ENCODE measurements around the gene C1S.
"Not testable (repeated sequence)": the region's sequence is repeated elsewhere in the genome, so short reads cannot be mapped to it uniquely, and the experiment has no call there.

C1S gene

DNA sequence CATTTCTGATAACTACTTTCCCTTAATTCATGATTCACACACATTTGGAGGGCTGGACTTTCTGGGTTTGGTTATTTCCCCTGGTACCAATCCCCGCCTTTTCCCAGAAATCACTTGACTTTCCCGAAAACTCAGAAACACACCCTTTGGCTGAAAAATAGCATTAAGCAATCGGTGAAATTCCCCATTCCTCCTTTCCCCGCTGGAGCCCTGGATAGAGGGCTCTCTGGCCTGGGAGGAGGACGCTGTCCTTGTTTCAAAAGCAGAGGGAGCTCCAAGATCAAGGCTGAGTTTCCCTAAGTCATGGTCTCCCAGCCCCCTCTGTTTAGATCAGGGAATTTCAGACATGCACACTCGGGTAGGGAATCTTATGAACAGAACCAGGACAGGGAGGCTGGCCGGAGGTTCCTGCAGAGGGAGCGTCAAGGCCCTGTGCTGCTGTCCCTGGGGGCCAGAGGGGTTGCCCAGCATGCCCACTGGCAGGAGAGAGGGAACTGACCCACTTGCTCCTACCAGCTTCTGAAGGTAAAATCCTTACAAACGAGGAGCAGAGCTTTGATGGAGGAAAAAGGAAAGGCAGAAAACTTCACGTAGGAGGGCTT lies at the start of gene C1S:
C1S (plus strand) TSS at position 366 of the 602 bp plus-strand sequence. CDS start 1,195 bp downstream, outside the sequence.
- Histone ChIP-seq H3K27ac (ENCODE audit: low read depth, low read length) (peak within 1 kb of the TSS; percentile 72), H3K36me3 (ENCODE audit: insufficient read depth, low read length) (no peaks in the 10 kb centered on the region), H3K4me3 (ENCODE audit: low read depth, low read length) (peak within 1 kb of the TSS; percentile 76), H3K27me3 (ENCODE audit: insufficient read depth, low read length) (peaks cover 4% of the 10 kb centered on the region; the same call in 1 of the 2 replicates), H2AFZ (ENCODE audit: low read length, unreplicated experiment) (peak within 1 kb of the TSS; percentile 72), H3K4me1 (ENCODE audit: control insufficient read depth, insufficient read depth, low read length, unreplicated experiment) (peaks cover 26% of the 10 kb centered on the region), H3K79me2 (ENCODE audit: control insufficient read depth, insufficient read depth, low read length, unreplicated experiment) (peaks cover 6% of the 10 kb centered on the region)

DNA sequence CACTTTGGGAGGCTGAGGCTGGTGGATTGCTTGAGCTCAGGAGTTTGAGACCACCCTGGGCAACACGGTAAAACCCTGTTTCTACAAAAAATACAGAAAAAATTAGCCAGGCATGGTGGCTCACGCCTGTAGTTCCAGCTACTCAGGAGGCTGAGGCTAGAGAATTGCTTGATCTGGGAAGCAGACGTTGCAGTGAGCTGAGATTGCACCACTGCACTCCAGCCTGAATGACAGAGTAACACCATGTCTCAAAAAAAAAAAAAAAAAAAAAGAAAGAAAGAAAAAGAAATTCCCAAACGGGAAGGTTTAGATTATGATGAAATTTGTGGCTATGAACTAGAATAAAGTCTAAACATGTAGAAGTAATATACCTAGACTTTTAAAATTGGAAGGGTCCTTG lies 49.1 kb upstream of the C1S start:
- H3K79me2 ChIP-seq (ENCODE audit: control insufficient read depth, insufficient read depth, low read length, unreplicated experiment); H3K36me3 ChIP-seq (ENCODE audit: insufficient read depth, low read length); H2AFZ ChIP-seq (ENCODE audit: low read length, unreplicated experiment): not testable (repeated sequence)

GRCh38 chr12:7012024-7012607 lies 48.4 kb upstream of the C1S start:
- no peaks in the 10 kb centered on the region for H3K79me2 ChIP-seq (ENCODE audit: control insufficient read depth, insufficient read depth, low read length, unreplicated experiment)
- H3K36me3 ChIP-seq (ENCODE audit: insufficient read depth, low read length) = no peaks in the 10 kb centered on the region
- H3K4me3 ChIP-seq (ENCODE audit: low read depth, low read length) = no peak overlapping the region
- no peak overlapping the region for H3K27ac ChIP-seq (ENCODE audit: low read depth, low read length)
- H3K4me1 ChIP-seq (ENCODE audit: control insufficient read depth, insufficient read depth, low read length, unreplicated experiment) = peaks cover 3% of the 10 kb centered on the region
- H3K27me3 ChIP-seq (ENCODE audit: insufficient read depth, low read length) = no peaks in the 10 kb centered on the region
- H2AFZ ChIP-seq (ENCODE audit: low read length, unreplicated experiment) = no peak overlapping the region

More for the DNA sequence above, 49.1 kb upstream of the C1S start:
- not testable (repeated sequence) for H3K27me3 ChIP-seq (ENCODE audit: insufficient read depth, low read length); H3K4me3 ChIP-seq (ENCODE audit: low read depth, low read length); H3K4me1 ChIP-seq (ENCODE audit: control insufficient read depth, insufficient read depth, low read length, unreplicated experiment); H3K27ac ChIP-seq (ENCODE audit: low read depth, low read length)

- Histone ChIP-seq H3K27ac (ENCODE audit: low read depth, low read length) (no peak overlapping the region), H3K4me3 (ENCODE audit: low read depth, low read length) (no peak overlapping the region), H3K36me3 (ENCODE audit: insufficient read depth, low read length) (no peaks in the 10 kb centered on the region), H2AFZ (ENCODE audit: low read length, unreplicated experiment) (no peak overlapping the region), H3K27me3 (ENCODE audit: insufficient read depth, low read length) (no peaks in the 10 kb centered on the region), H3K4me1 (ENCODE audit: control insufficient read depth, insufficient read depth, low read length, unreplicated experiment) (peaks cover 7% of the 10 kb centered on the region), H3K79me2 (ENCODE audit: control insufficient read depth, insufficient read depth, low read length, unreplicated experiment) (no peaks in the 10 kb centered on the region)
These were observed 47.4 kb upstream of the C1S start for GRCh38 chr12:7013101-7013500.

DNA sequence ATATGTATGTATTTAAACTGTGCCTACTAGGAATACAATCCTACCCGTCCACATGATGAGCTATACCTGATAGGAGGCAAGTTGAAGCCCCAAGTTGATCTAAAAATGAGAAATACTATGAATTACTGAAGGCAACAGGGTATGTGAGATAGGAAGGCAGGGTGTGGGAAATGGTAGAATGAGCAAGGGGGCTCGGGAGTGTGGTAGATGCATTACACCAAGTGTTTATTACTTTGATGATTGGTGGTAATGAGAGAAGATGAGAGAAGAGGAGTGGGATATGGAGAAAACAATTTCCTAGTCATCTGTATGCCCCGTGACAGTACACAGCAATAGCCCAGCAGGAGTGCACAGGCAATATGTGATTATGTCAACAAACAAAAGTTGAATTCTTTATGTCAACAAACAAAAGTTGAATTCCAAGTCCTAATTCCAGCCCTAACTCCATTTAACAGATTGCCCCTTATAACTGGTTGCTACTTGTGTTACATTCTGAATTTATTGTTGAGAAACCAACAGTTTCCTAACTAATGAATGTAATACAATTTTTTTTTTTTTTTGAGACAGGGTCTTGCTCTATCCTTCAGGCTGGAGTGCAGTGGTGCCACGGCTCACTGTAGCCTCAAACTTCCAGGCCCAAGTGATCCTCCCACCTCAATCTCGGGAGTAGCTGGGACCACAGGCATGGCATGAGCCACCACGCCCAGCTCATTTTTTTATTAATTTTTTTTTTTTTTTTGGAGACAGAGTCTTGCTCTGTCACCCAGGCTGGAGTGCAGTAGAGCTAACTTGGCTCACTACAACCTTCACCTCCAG lies 44.8 kb upstream of the C1S start:
- Histone ChIP-seq H2AFZ (ENCODE audit: low read length, unreplicated experiment) (no peak overlapping the region), H3K79me2 (ENCODE audit: control insufficient read depth, insufficient read depth, low read length, unreplicated experiment) (no peaks in the 10 kb centered on the region), H3K4me1 (ENCODE audit: control insufficient read depth, insufficient read depth, low read length, unreplicated experiment) (peaks cover 13% of the 10 kb centered on the region), H3K36me3 (ENCODE audit: insufficient read depth, low read length) (no peaks in the 10 kb centered on the region), H3K27ac (ENCODE audit: low read depth, low read length) (no peak overlapping the region), H3K27me3 (ENCODE audit: insufficient read depth, low read length) (no peaks in the 10 kb centered on the region), H3K4me3 (ENCODE audit: low read depth, low read length) (no peak overlapping the region)

- no peaks in the 10 kb centered on the region for H3K79me2 ChIP-seq (ENCODE audit: control insufficient read depth, insufficient read depth, low read length, unreplicated experiment)
- no peak overlapping the region for H3K27ac ChIP-seq (ENCODE audit: low read depth, low read length)
- H3K4me1 ChIP-seq (ENCODE audit: control insufficient read depth, insufficient read depth, low read length, unreplicated experiment) = peaks cover 13% of the 10 kb centered on the region
- no peak overlapping the region for H2AFZ ChIP-seq (ENCODE audit: low read length, unreplicated experiment)
- H3K27me3 ChIP-seq (ENCODE audit: insufficient read depth, low read length) = no peaks in the 10 kb centered on the region
- H3K36me3 ChIP-seq (ENCODE audit: insufficient read depth, low read length) = no peaks in the 10 kb centered on the region
- H3K4me3 ChIP-seq (ENCODE audit: low read depth, low read length) = peak overlapping the region; percentile 87
These were observed 43.5 kb upstream of the C1S start for GRCh38 chr12:7016958-7017571.

DNA sequence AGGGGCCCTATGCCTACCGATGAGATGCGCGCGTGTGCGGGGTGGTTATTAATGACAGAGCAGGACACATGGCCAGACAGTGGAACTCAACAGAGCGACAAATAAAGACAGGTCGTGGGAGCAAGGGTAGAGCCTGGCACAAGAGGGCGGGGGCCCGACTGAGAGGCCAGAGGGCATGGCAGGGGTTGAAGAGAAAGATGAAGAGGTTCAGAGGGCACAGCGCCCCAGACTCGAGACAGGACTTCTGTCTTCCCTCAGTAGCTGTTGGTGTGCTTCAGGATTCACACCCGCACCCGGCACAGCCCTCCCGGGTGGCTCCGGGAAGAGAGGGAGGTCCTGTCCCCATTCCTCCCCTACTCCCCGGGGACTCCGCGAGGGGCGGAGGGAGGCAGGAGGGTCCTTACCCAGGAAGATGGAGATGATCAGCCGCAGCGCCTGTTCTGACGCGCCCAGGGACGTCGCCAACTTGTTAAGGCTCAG lies 42.6 kb upstream of the C1S start:
- peak overlapping the region; percentile 39 for H2AFZ ChIP-seq (ENCODE audit: low read length, unreplicated experiment)
- no peaks in the 10 kb centered on the region for H3K79me2 ChIP-seq (ENCODE audit: control insufficient read depth, insufficient read depth, low read length, unreplicated experiment)
- H3K4me1 ChIP-seq (ENCODE audit: control insufficient read depth, insufficient read depth, low read length, unreplicated experiment) = peaks cover 13% of the 10 kb centered on the region
- no peak overlapping the region for H3K27ac ChIP-seq (ENCODE audit: low read depth, low read length)
- H3K36me3 ChIP-seq (ENCODE audit: insufficient read depth, low read length) = no peaks in the 10 kb centered on the region
- H3K4me3 ChIP-seq (ENCODE audit: low read depth, low read length) = peak overlapping the region; percentile 87
- no peaks in the 10 kb centered on the region for H3K27me3 ChIP-seq (ENCODE audit: insufficient read depth, low read length)

DNA sequence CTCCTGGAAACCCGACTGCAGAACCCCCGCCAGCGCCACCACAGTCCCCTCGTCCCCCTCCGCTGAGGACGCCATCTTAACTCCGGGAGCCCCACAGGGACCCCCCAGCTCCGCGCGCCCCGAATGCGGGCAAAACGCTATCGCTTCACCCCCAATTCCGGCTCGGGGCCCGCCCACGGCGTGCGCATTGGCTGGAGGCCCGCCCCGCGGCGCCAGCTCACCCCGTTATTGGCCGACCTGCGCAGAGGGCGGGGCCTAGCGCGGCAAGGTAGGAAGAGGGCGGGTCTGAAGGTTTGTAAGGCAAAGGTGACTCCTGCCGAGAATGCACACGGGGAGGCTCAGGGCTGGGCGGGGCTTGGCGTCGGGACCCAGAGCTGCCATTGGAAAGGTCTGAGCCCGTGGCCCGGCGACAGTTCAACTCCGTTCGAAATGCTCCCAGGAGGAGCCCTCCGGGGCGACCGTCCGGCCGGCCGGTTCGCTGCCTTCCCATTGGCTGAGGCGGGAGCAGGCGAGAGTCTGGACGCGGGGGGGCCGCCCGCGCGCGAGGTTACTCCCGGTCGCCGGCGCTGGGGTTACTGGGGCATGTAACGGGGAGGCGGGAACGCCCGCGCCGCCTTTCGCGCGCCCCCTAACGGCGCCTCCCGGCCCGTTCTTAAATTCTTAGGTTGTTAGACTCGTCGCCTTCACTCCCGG lies 42.0 kb upstream of the C1S start, which contains the start of gene LPCAT3:
LPCAT3 (minus strand) TSS at position 127 of the 693 bp plus-strand sequence; CDS start at position 75, 52 bp downstream.
- H3K27me3 ChIP-seq (ENCODE audit: insufficient read depth, low read length) = no peaks in the 10 kb centered on the region
- peak within 1 kb of the TSS; percentile 13; the same call in 1 of the 2 replicates for H3K27ac ChIP-seq (ENCODE audit: low read depth, low read length)
- H3K4me3 ChIP-seq (ENCODE audit: low read depth, low read length) = peak within 1 kb of the TSS; percentile 87
- no peaks in the 10 kb centered on the region for H3K79me2 ChIP-seq (ENCODE audit: control insufficient read depth, insufficient read depth, low read length, unreplicated experiment)
- H3K4me1 ChIP-seq (ENCODE audit: control insufficient read depth, insufficient read depth, low read length, unreplicated experiment) = peaks cover 13% of the 10 kb centered on the region
- peak within 1 kb of the TSS; percentile 45 for H2AFZ ChIP-seq (ENCODE audit: low read length, unreplicated experiment)
- no peaks in the 10 kb centered on the region for H3K36me3 ChIP-seq (ENCODE audit: insufficient read depth, low read length)

- H3K27me3 ChIP-seq (ENCODE audit: insufficient read depth, low read length) = no peaks in the 10 kb centered on the region
- no peak overlapping the region for H3K27ac ChIP-seq (ENCODE audit: low read depth, low read length)
- no peaks in the 10 kb centered on the region for H3K36me3 ChIP-seq (ENCODE audit: insufficient read depth, low read length)
- H3K79me2 ChIP-seq (ENCODE audit: control insufficient read depth, insufficient read depth, low read length, unreplicated experiment) = no peaks in the 10 kb centered on the region
- H2AFZ ChIP-seq (ENCODE audit: low read length, unreplicated experiment) = peak overlapping the region; percentile 45
- peaks cover 13% of the 10 kb centered on the region for H3K4me1 ChIP-seq (ENCODE audit: control insufficient read depth, insufficient read depth, low read length, unreplicated experiment)
- peak overlapping the region; percentile 87 for H3K4me3 ChIP-seq (ENCODE audit: low read depth, low read length)
These were observed 41.4 kb upstream of the C1S start for GRCh38 chr12:7019043-7019569.

GRCh38 chr12:7021956-7022355 lies 38.6 kb upstream of the C1S start:
- H3K27ac ChIP-seq (ENCODE audit: low read depth, low read length) = no peak overlapping the region
- no peaks in the 10 kb centered on the region for H3K27me3 ChIP-seq (ENCODE audit: insufficient read depth, low read length)
- no peak overlapping the region for H2AFZ ChIP-seq (ENCODE audit: low read length, unreplicated experiment)
- no peaks in the 10 kb centered on the region for H3K79me2 ChIP-seq (ENCODE audit: control insufficient read depth, insufficient read depth, low read length, unreplicated experiment)
- H3K4me1 ChIP-seq (ENCODE audit: control insufficient read depth, insufficient read depth, low read length, unreplicated experiment) = peaks cover 11% of the 10 kb centered on the region
- no peak overlapping the region for H3K4me3 ChIP-seq (ENCODE audit: low read depth, low read length)
- H3K36me3 ChIP-seq (ENCODE audit: insufficient read depth, low read length) = no peaks in the 10 kb centered on the region
